C4-2B (cell line): ENCODE data around the gene DNAJC13.

Source experiments
- H3K27ac ChIP-seq: fragments of 450-650 bp; 2 replicates; pipeline ENCODE4 v1.5.1; 2017
- CTCF ChIP-seq: fragments of 450-650 bp; conservative IDR thresholded peaks from 2 replicates; pipeline ENCODE4 v1.5.1; 2017; ENCODE audit warnings: mild to moderate bottlenecking
- ZFX ChIP-seq: fragments of 450-650 bp; IDR thresholded peaks from 2 replicates; pipeline ENCODE4 v1.6.1; 2017

The DNAJC13 gene

DNA sequence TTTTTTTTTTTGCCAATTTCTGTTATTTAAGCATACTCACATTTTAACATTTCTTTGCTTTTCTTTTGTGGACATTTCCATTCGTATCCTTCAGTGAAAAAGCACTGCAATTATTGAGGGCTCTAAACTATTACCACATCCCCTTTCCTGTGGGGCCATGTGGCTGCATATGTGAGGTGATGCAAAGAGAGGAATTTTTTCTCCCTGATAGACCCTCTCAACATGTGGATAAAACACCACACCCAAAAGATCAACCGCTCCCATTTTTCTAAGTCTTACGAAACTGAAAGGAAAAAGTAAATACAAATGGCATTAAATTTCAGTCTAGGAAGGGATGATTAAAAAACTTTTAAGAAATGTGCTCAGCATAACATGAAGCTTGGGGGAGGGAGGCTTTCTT lies 68.8 kb downstream of the DNAJC13 start:
- no peak overlapping the region for H3K27ac ChIP-seq

DNA sequence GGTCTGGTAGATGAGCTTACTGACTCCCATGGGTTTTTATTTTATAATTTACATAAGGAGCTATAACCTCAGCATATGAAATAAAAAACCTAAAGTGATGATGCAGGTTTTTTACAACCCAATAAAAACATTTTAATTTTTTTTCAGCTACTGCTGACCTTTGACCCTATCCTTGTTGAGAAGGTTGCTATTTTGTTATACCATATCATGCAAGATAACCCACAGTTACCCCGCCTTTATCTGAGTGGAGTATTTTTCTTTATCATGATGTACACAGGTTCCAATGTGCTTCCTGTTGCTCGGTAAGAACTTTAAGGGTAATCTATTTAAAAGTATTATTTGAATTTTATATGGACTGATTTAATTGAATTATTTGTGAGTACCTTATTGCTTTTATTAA lies 70.8 kb downstream of the DNAJC13 start:
- no peak overlapping the region for H3K27ac ChIP-seq
- no peak for TF ChIP-seq CTCF
- no peak for TF ChIP-seq ZFX

More for the DNA sequence above, 68.8 kb downstream of the DNAJC13 start:
- TF ChIP-seq ZFX (no peak), CTCF (no peak)

- no peak for TF ChIP-seq ZFX
- no peak for TF ChIP-seq CTCF
- no peak overlapping the region for H3K27ac ChIP-seq
These were observed 81.8 kb downstream of the DNAJC13 start for GRCh38 chr3:132499071-132499470.

DNA sequence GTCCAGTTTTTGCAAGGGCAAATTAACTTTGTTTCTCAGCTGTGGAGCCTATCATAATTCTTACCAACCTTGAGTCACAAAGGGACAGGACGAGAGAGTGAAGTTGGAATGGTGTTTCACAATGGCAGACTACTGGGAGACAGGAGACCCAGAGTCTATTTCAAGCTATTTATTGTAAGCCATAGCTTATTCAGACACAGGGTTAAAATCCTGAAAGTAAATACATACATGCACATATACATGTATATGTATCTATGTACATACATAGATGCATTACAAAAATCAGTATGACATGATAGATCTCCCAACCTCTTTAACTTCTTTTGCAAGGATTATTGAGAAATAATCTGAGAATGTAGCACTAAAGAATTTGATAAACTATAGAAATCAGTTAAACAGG lies 86.3 kb downstream of the DNAJC13 start:
- TF ChIP-seq ZFX (no peak), CTCF (no peak)
- H3K27ac ChIP-seq: no peak overlapping the region

DNA sequence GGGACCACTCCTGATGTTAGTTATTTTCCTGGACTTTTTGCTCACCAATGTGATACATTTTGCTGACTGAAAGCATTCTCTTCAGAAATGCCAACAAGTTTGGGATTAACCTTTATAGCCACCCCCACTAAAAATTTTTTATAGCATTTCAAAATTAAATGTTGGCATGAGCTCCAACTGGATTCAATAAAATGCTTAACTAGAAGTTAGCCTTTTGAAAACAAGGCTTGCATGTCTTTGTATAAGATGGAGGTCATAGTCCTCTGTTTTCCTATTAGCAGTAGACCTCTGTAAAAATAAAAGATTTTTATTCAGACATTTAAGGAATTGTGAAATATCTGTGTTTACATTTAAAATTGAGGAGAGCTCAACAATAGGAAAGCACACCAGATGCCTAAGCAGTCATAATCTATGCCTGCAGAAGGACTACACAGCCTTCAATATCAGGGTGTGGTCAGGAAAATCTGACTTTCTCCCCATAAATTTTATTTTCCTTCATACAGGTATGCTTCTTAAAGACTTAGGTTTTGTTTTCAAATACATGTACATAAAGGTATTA lies 87.2 kb downstream of the DNAJC13 start:
- H3K27ac ChIP-seq: no peak overlapping the region
- TF ChIP-seq ZFX (no peak), CTCF (no peak)

GRCh38 chr3:132507657-132508056 lies 90.4 kb downstream of the DNAJC13 start:
- no peak for TF ChIP-seq CTCF
- TF ChIP-seq ZFX: no peak
- H3K27ac ChIP-seq: no peak overlapping the region

GRCh38 chr3:132509096-132509495 lies 91.8 kb downstream of the DNAJC13 start:
- no peak overlapping the region for H3K27ac ChIP-seq
- TF ChIP-seq ZFX (no peak), CTCF (no peak)
